HG03066 (cell line): ENCODE results near the gene SNX10.

Experiments used
- ATAC-seq: cut with Tn5 transposase; IDR thresholded peaks from one replicate; pipeline ENCODE4 v1.9.1; 2021; ENCODE audit warnings: low read depth; ENCODE audit not compliant: unreplicated experiment

Gene SNX10

DNA sequence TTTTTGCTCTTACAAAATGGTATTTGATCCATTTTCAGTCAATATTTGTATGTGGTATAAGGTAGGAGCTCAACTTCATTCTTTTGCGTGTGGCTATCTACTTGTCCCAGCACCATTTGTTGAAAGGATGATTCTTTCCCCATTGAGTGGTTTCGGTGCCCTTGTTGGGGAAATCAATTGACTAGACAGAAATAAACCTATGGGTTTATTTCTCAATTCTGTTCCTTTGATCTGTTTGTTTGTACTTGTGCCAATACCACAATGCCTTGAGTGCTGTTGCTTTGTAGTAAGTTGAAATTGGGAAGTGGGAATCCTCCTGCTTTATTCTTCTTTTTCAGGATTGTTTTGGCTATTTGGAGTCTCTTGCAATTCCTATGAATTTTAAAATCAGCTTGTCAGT lies 41.0 kb downstream of the SNX10 start:
- no peak for ATAC-seq

DNA sequence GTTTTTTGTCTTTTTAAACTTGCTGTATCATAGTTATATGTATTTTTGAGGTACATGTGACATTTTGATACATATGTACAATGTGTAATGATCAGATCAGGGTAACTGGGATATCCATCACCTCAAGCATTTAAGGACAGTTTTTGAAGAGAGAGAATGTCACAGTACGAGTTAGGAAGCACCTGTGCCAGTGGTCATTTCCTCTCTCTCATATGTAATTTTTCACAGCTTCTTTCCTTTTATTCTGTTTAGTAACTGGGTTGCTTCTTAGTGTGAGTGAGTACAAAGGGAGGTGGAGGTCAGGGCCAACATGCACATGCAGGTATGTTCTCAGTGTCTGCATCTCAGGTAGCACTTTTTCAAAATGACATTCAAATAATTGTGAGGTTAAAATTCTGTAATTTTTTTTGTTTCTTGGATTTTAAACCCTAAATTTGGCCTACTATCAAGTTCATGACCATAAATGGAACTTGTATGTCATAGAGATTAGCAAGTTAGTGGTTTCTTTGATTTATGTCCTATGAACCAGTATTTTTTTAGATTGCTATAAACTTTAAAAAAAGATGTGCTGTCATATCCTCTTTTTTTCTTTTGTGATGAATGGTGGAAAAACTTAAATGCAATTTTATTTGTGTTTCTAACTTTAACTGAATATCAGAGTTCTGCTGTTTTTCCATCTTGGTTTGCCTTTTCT lies 42.7 kb downstream of the SNX10 start:
- no peak for ATAC-seq

DNA sequence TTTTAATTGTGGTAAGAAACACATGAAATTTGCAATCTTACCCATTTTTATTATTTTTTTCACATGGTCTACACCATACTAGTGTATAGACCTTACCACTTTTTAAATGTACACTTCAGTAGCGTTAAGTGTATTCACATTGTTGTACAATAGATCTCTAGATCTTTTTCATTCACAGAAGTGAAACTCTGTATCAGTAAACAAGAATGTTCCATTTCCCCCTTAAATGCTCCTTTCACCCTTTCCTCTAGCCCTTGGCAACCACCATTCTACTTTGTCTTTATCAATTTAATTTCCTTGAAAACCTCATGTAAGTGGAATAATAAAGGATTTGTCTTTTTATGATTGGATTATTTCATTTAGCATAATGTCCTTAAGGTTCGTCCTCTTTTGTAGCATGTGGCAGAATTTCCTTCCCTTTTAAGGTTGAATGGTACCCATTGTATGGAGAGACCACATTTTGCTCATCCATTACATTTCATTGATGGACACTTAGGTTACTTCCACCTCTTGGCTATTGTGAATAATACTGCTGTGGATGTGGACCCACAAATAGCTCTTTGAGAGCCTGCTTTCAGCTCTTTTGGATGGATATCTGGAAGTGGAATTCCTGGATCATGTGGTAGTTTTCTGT lies 45.7 kb downstream of the SNX10 start:
- ATAC-seq: peak; percentile 50

DNA sequence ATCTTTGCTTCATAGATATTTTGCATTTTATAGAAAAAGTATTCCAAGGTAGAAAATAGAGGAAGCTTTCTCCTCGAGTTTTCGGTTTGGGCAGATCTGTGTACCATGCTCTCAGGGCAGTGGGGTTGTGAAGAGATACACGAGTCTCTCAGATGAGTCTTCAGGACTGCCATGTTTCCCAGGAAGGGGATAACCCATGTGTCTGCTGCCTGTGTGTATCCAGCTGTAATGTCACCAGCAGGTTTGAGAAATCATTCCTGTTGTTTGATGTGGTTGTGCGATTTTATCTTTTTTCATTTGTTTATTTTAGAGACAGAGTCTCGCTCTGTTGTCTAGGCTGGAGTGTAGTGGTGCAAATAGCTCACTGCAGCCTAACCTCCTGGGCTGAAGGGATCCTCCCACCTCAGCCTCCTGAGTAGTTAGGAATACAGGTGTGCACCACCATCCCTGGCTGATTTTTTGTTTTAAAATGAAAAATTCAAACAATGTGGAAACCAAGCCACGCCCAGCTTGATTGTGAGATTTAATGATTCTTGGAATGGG lies 48.9 kb downstream of the SNX10 start:
- no peak for ATAC-seq

DNA sequence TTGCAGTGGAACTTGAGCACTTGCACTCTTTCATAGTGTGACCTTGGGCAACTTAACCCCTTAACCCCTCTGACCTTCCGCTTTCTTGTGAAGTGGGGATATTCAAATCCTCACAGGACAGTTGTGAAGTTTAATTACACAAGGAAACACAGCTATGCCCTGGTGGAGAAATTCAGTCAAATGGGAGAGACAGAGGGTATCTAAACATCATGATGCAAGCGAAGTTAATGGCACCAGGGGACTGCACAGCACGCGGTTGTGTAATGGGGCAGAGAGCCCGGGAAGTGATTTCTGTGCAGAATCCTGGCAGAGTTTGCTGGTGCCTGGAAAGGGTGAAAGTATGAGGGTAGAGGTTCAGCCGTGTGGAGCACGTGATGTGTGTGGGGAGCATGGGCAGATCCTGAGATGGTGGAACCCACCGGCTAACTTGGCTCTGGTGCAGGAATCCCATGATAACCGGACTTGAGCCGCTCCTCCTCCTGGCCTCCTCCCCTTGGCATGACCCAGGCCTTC lies 51.7 kb downstream of the SNX10 start:
- no peak for ATAC-seq

DNA sequence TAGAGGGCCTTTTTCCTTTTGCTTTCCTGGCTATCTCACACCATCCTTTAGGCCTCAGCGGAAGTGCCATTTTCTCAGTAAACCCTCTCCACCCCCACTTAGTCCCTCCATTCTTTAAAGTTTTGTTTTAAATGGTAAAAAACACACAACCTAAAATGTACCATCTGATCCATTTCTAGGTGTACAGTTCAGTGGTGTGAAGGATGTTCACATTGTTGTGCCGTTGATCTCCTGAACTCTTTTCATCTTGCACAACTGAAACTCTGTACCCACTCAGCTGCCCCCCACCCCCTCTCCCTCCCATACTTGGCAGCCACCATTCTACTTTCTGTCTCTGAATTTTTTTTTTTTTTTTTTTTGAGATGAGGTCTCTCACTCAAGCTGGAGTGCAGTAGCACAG lies 52.2 kb downstream of the SNX10 start:
- ATAC-seq: no peak

DNA sequence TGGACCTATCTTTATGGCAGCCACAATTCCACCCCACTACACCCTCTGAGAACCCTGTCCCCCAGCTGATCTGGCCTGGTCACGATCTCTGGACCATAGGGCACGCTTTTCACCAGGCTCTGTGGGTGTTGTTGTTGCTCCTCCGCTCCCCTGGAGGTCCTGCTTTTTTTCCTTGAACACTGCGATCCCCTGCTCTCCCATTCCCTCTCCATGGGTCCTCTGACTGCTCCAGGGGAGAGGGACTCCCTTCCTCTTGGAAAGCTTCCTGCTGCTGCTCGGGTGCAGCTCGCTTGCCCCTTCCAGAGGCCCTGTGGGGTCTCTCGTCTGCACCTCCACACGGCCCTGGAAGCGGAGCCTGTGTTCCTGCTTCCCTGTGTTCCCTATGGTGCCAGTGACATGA lies 53.5 kb downstream of the SNX10 start:
- no peak for ATAC-seq

DNA sequence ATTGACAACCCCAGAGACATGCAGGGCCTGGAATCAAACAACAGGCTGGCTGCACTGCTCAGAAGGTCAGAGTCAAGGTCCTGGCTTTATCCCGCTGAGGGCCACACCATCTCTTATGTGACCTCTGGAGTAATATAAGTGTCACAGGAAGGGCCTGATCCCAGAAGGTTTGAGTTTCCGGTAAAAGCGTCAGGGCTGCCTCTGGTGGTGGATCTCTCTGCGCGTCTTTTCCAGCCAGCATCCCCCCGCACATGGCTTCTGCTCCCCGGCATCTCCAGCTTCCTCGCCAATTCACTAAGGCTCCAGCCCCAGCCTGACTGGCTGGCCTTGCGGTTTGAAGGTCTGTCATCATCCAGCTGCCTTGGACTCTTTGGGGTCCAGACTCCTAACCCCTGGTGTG lies 54.2 kb downstream of the SNX10 start:
- no peak for ATAC-seq

DNA sequence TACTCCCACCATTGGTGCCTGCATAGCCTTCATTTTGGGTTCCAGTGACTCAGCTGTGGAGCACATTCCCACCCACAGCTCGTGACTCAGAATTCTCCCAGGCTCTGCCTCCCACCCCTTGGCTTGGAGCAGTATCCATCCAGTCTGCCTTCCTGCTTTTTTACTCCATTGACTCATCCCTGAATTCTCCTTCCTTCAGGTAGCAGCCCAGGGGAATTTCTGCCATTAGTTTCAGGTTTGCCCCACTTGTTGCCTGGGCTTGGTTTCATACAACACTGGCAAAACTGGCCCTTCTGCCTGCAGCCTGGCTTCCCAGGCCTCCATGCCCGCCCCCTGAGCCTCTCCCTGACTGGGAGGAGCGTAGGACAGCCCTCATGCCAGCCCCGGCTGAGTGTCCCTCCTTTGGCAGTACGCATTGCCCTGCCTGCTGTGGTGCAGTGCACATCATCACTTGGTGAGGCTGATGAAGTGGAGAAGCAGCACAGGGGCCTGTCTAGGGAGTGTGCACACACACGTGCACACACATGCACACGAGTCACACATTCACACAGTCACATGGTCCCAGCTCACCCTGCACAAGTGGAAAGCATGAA lies 55.0 kb downstream of the SNX10 start:
- no peak for ATAC-seq

DNA sequence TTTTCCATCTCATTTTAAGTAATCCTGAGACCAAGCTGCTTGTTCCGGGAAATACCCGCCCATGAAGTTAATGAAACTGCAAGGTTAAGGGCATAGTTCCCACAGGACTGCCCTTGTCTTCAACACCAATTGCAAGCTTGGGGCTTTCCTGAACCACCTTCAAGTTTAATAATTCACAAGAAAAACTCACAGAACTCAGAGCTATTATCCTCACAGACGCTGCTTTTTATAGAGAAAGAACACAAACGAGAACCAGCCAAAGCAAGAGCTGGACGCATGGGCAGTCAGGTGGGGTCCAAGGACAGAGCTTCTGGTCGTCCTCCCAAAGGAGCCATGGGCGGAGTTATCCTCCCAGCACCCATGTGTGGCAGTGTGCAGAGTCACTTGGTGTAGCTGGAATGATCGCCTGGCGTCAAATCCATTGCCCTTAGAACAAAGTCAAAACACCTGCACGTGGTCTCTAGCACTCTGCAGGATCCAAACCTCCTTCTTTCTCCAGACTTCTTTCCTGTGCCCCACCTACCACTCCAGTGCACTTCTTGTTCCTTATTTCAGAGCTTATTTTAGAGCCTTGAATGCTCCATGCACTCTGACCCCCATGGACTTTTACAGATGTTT lies 56.7 kb downstream of the SNX10 start:
- ATAC-seq: peak; percentile 58

DNA sequence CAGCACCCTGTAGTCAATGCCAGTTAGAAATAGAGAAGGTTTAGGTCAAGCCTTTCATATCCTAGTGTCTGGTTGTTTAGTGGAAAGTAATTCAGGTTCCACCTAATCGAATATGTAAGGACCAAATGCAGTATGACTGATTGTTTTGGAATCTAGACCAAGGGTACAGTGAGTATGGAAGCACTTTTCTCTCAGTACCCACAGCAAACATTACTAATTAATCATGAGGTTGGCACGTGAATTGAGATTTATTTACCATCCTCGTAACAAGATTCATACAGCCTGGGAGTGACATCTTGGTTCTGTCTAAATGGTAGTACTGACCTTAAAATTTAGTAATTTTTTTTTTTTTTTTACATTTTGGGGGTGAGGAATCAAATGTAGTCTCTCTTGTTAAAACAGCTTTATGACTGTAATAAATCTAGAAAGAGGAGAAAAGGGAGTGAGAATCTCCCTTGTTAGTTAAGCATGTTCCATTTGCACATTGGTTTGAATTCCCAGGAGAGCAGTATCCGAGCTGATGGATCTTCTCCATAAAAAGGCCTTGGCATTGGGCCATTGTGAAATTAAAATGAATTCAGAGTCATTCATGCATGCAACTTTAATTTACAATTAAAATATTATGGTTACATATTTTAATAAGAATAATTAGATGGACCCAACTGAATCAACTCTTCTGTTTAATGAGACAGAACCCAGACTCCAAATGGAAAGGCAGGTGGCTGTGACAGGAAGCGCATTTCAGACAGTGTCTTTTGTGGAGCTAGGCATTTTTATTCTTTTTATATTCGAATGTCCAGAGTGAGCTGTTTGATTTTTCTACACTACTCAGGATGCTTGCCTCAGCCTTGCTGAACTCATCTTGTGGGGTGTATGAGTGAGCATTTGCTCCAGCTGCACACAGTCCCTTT lies 57.6 kb downstream of the SNX10 start:
- no peak for ATAC-seq

DNA sequence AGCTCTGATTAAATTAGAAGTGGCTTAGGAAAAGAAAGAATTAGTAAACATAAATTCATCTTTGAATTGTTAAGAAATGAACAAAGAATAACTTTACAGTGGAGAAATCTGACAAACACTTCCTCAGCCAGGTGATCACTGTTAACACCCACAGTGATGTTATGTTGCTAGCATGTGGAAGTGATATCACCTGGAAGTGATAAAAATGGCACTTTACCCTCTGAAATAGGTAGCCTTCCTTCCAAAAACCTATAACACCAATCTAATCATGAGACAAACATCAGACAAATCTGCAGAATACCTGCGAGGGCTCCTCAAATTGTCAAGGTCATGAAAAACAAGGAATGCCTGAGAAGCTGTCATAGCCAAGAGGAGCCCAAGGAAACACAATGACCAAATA lies 59.5 kb downstream of the SNX10 start:
- ATAC-seq: no peak

DNA sequence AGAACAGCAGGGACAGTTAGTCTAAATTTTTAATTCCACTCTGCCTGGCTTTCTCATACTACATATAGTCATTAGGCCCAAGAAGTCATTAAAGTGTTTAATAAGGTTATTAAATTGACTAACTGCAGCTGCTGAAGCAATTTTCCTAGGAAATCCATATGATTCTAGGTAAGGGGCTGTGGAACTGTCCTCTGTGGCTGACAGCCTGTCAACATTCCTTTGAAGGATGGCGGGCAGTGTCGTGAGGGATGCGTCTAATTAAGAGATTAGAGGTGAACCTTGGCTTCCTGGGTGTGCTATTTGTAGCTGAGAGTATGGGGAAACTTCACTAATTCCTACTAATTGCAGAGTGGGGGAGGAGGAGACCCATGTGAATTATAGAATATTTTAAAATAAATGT lies 64.6 kb downstream of the SNX10 start:
- no peak for ATAC-seq

DNA sequence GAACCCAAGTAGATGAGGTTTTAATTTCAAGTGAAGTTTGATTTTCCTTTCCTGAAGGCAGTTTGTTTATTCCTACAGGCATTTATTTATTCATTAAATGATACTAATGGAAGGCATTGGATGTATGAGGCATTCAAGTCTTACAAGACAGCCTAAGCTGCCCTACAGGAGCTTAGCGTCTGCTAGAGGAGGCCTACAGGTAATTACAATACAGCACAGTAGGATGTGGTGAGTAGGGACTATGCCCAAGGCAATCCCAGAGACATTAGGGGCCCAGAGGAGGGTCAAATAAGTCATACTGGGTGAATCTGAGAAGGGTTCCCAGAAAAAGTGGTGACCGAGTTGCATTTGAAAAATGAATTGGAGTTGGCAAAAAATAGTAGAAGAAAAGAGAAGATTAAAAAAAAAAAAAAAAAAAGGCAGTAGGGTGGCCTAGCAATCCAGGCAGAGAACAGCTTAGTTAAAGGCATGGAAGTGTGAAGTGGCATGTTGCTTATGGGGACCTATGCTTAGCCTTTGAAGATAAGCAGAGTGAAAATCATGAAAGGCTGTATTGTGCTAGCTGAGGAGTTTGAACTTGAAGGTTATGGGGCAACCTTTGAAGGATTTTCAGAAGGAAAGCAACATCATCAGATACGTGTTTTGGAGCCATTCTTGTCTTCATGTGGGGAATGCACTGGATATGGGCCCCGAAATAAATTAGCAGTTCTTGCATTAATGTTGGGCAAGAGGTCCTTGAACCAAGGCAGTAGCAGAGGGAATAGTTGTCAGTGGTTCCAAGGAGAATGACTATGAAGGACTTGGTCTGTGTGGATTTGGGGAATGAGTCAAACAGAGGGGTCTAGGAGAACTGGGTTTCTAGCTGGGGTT lies 65.5 kb downstream of the SNX10 start:
- no peak for ATAC-seq

DNA sequence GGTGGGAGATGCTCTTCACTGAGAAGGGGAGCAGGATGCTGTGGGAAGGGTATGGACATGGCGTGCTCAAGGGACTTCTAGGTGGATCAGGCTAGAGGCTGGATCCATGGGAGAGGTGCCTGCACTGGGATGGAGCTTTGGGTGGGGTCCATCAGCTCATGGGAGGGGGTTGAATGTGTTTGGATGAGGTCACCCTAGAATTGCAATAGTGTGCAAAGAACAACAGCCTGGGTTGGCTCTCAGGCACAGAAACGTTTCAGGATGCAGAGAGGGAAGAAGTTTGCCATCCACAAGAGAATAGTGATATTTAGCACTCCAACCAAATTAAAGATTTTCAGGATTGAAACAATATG lies 66.1 kb downstream of the SNX10 start:
- ATAC-seq: no peak

DNA sequence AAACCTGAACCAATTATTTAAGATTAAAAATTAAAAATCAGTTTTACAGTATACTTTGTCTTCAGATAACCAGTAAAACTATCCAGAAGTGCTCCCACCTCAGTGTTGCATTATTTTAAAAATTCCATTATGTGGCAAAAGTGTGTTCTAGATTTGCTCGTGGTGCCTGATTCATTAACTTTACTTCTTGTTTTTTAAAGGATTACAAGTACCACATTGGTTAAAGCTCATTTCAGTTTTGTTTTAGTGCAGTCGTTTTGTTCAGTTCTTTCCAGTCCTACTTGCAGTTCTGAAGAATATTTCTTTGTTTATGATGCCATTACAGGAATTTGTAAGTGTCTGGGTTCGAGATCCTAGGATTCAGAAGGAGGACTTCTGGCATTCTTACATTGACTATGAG lies 69.0 kb downstream of the SNX10 start:
- no peak for ATAC-seq

DNA sequence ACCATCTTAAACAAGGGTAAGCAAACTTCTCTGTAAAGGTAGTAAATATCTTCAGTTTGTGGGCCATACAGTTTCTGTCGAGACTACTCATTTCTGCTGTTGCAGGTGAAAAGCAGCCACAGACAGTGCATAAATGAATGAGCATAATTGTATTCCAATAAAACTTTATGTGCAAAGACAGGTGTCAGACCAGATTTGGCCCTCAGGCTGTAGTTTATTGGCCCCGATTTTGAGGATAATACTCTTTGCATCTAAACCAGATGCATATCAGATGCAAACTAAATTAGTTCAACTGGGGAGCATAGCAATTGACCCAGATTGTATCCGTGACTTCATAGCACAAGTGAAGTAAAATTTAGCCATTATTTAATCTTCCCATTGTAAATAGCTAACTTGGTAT lies 70.0 kb downstream of the SNX10 start:
- no peak for ATAC-seq

DNA sequence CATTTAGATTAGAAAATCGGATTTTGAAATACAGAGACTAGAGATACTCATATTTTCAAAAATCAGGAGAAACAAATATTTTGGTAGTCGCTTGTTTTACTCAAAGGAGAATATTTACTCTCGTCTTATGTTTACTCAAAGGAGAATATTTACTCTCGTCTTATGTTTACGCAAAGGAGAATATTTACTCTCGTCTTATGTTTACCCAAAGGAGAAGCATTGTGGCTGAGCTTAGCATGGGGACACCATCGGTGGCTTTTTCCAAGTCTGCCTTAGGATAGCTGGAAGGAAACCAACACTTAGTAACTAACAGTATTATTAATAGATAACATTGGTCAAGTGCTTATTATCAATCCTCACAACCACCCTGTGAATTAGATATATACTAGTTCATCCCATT lies 71.8 kb downstream of the SNX10 start:
- no peak for ATAC-seq

DNA sequence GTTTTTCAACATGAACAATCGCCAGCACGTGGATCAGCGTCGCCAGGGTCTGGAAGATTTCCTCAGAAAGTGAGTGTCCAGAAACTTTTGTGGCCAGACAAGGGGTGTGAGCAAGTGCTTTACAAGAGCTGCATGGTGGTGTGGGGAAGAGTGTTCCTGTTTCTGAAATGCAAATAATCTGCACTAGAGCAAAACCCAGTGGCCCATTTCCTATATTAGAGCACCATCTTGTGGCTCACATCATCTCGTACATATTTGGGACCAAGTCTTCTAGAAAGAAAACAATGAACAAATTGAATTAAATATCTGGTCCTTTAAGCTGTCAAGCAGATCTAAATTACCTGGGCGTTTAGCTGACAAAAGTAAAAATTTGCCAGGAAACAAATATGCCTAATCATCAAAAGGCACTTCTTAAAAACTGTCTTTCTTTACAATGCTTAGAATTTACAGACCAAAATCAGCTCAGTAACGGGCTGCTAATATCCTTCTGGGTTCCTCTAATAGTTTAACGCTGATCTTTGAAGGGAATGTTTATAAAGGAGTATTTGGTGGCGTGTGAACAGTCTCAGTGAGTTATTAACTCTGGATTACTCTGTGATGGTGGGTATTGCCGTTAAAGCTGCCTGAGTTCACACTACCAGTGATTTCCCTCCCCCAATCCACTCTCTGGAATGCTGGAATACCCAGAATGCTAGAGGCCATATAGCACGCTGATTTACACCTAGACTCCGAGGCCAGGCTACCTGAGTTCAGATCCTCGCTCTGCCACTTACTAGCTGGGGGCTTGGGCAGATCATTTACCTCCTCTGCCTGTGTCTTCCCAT lies 73.6 kb downstream of the SNX10 start:
- peak; percentile 85 for ATAC-seq
